ENCODE data around the gene EN1.

Gene EN1

GRCh38 chr2:118856978-118857676 lies 9.7 kb upstream of the EN1 start:
- Histone ChIP-seq H3K27me3 (ENCODE audit: control insufficient read depth in 2 of 2, insufficient read depth in 2 of 2, low read length in 2 of 2) (peaks cover 80 to 85% of the 10 kb centered on the region in 2 donors), H3K9me3 (ENCODE audit: control insufficient read depth in 2 of 2, low read length in 2 of 2) (no peaks in the 10 kb centered on the region)

GRCh38 chr2:118856330-118856977 lies 9.0 kb upstream of the EN1 start:
- peaks cover 4 to 7% of the 10 kb centered on the region in 2 donors for H3K4me1 ChIP-seq (ENCODE audit: control insufficient read depth in 2 of 2, insufficient read depth in 2 of 2, low read length in 2 of 2)
- peaks cover 78 to 87% of the 10 kb centered on the region in 2 donors for H3K27me3 ChIP-seq (ENCODE audit: control insufficient read depth in 2 of 2, insufficient read depth in 2 of 2, low read length in 2 of 2)
- H3K27ac ChIP-seq (ENCODE audit: low read depth in 2 of 2, low read length in 2 of 2): no peak overlapping the region
- H3K36me3 ChIP-seq (ENCODE audit: control insufficient read depth in 2 of 2, insufficient read depth in 2 of 2, low read length in 2 of 2): no peaks in the 10 kb centered on the region
- H3K9ac ChIP-seq (ENCODE audit: low read depth in 1 of 2, low read length in 2 of 2): no peak overlapping the region
- no peak overlapping the region for H3K4me3 ChIP-seq (ENCODE audit: low read length in 2 of 2)
- H3K9me3 ChIP-seq (ENCODE audit: control insufficient read depth in 2 of 2, low read length in 2 of 2): no peaks in the 10 kb centered on the region

More at GRCh38 chr2:118856978-118857676, 9.7 kb upstream of the EN1 start:
- Histone ChIP-seq H3K36me3 (ENCODE audit: control insufficient read depth in 2 of 2, insufficient read depth in 2 of 2, low read length in 2 of 2) (no peaks in the 10 kb centered on the region), H3K9ac (ENCODE audit: low read depth in 1 of 2, low read length in 2 of 2) (no peak overlapping the region), H3K27ac (ENCODE audit: low read depth in 2 of 2, low read length in 2 of 2) (no peak overlapping the region), H3K4me3 (ENCODE audit: low read length in 2 of 2) (no peak overlapping the region), H3K4me1 (ENCODE audit: control insufficient read depth in 2 of 2, insufficient read depth in 2 of 2, low read length in 2 of 2) (peaks cover 4 to 7% of the 10 kb centered on the region in 2 donors)

GRCh38 chr2:118855451-118856279 lies 8.2 kb upstream of the EN1 start:
- Histone ChIP-seq H3K27me3 (ENCODE audit: control insufficient read depth in 2 of 2, insufficient read depth in 2 of 2, low read length in 2 of 2) (peaks cover 78 to 87% of the 10 kb centered on the region in 2 donors), H3K4me3 (ENCODE audit: low read length in 2 of 2) (peak overlapping the region; percentile 38 to 45), H3K4me1 (ENCODE audit: control insufficient read depth in 2 of 2, insufficient read depth in 2 of 2, low read length in 2 of 2) (peaks cover 4 to 7% of the 10 kb centered on the region in 2 donors), H3K9me3 (ENCODE audit: control insufficient read depth in 2 of 2, low read length in 2 of 2) (no peaks in the 10 kb centered on the region), H3K36me3 (ENCODE audit: control insufficient read depth in 2 of 2, insufficient read depth in 2 of 2, low read length in 2 of 2) (no peaks in the 10 kb centered on the region), H3K27ac (ENCODE audit: low read depth in 2 of 2, low read length in 2 of 2) (no peak overlapping the region), H3K9ac (ENCODE audit: low read depth in 1 of 2, low read length in 2 of 2) (no peak overlapping the region)

- peaks cover 79 to 86% of the 10 kb centered on the region in 2 donors for H3K27me3 ChIP-seq (ENCODE audit: control insufficient read depth in 2 of 2, insufficient read depth in 2 of 2, low read length in 2 of 2)
- no peak overlapping the region for H3K4me3 ChIP-seq (ENCODE audit: low read length in 2 of 2)
- peaks cover 4 to 7% of the 10 kb centered on the region in 2 donors for H3K4me1 ChIP-seq (ENCODE audit: control insufficient read depth in 2 of 2, insufficient read depth in 2 of 2, low read length in 2 of 2)
These were observed 7.3 kb upstream of the EN1 start for GRCh38 chr2:118854507-118855345.

GRCh38 chr2:118853651-118854291 lies 6.3 kb upstream of the EN1 start:
- Histone ChIP-seq H3K4me1 (ENCODE audit: control insufficient read depth in 2 of 2, insufficient read depth in 2 of 2, low read length in 2 of 2) (peaks cover 4 to 7% of the 10 kb centered on the region in 2 donors), H3K9me3 (ENCODE audit: control insufficient read depth in 2 of 2, low read length in 2 of 2) (no peaks in the 10 kb centered on the region), H3K36me3 (ENCODE audit: control insufficient read depth in 2 of 2, insufficient read depth in 2 of 2, low read length in 2 of 2) (no peaks in the 10 kb centered on the region), H3K9ac (ENCODE audit: low read depth in 1 of 2, low read length in 2 of 2) (no peak overlapping the region), H3K4me3 (ENCODE audit: low read length in 2 of 2) (no peak overlapping the region), H3K27me3 (ENCODE audit: control insufficient read depth in 2 of 2, insufficient read depth in 2 of 2, low read length in 2 of 2) (peaks cover 78 to 86% of the 10 kb centered on the region in 2 donors), H3K27ac (ENCODE audit: low read depth in 2 of 2, low read length in 2 of 2) (no peak overlapping the region)

More at GRCh38 chr2:118854507-118855345, 7.3 kb upstream of the EN1 start:
- H3K27ac ChIP-seq (ENCODE audit: low read depth in 2 of 2, low read length in 2 of 2): no peak overlapping the region
- H3K9ac ChIP-seq (ENCODE audit: low read depth in 1 of 2, low read length in 2 of 2): no peak overlapping the region
- H3K9me3 ChIP-seq (ENCODE audit: control insufficient read depth in 2 of 2, low read length in 2 of 2): no peaks in the 10 kb centered on the region
- no peaks in the 10 kb centered on the region for H3K36me3 ChIP-seq (ENCODE audit: control insufficient read depth in 2 of 2, insufficient read depth in 2 of 2, low read length in 2 of 2)

- H3K4me3 ChIP-seq (ENCODE audit: low read length in 2 of 2): no peak overlapping the region
- H3K27me3 ChIP-seq (ENCODE audit: control insufficient read depth in 2 of 2, insufficient read depth in 2 of 2, low read length in 2 of 2): peaks cover 78 to 86% of the 10 kb centered on the region in 2 donors
- no peaks in the 10 kb centered on the region for H3K9me3 ChIP-seq (ENCODE audit: control insufficient read depth in 2 of 2, low read length in 2 of 2)
These were observed 5.7 kb upstream of the EN1 start for GRCh38 chr2:118853129-118853640.

GRCh38 chr2:118852605-118853128 lies 5.2 kb upstream of the EN1 start:
- H3K27me3 ChIP-seq (ENCODE audit: control insufficient read depth in 2 of 2, insufficient read depth in 2 of 2, low read length in 2 of 2): peaks cover 78 to 86% of the 10 kb centered on the region in 2 donors
- H3K36me3 ChIP-seq (ENCODE audit: control insufficient read depth in 2 of 2, insufficient read depth in 2 of 2, low read length in 2 of 2): no peaks in the 10 kb centered on the region
- no peak overlapping the region for H3K4me3 ChIP-seq (ENCODE audit: low read length in 2 of 2)
- no peaks in the 10 kb centered on the region for H3K9me3 ChIP-seq (ENCODE audit: control insufficient read depth in 2 of 2, low read length in 2 of 2)
- peaks cover 4 to 7% of the 10 kb centered on the region in 2 donors for H3K4me1 ChIP-seq (ENCODE audit: control insufficient read depth in 2 of 2, insufficient read depth in 2 of 2, low read length in 2 of 2)
- no peak overlapping the region for H3K27ac ChIP-seq (ENCODE audit: low read depth in 2 of 2, low read length in 2 of 2)
- H3K9ac ChIP-seq (ENCODE audit: low read depth in 1 of 2, low read length in 2 of 2): no peak overlapping the region

More at GRCh38 chr2:118853129-118853640, 5.7 kb upstream of the EN1 start:
- Histone ChIP-seq H3K36me3 (ENCODE audit: control insufficient read depth in 2 of 2, insufficient read depth in 2 of 2, low read length in 2 of 2) (no peaks in the 10 kb centered on the region), H3K4me1 (ENCODE audit: control insufficient read depth in 2 of 2, insufficient read depth in 2 of 2, low read length in 2 of 2) (peaks cover 4 to 7% of the 10 kb centered on the region in 2 donors), H3K27ac (ENCODE audit: low read depth in 2 of 2, low read length in 2 of 2) (no peak overlapping the region), H3K9ac (ENCODE audit: low read depth in 1 of 2, low read length in 2 of 2) (no peak overlapping the region)

GRCh38 chr2:118851650-118852049 lies 4.2 kb upstream of the EN1 start:
- no peaks in the 10 kb centered on the region for H3K9me3 ChIP-seq (ENCODE audit: control insufficient read depth in 2 of 2, low read length in 2 of 2)
- peaks cover 73 to 83% of the 10 kb centered on the region in 2 donors for H3K27me3 ChIP-seq (ENCODE audit: control insufficient read depth in 2 of 2, insufficient read depth in 2 of 2, low read length in 2 of 2)
- peaks cover 4 to 7% of the 10 kb centered on the region in 2 donors for H3K4me1 ChIP-seq (ENCODE audit: control insufficient read depth in 2 of 2, insufficient read depth in 2 of 2, low read length in 2 of 2)
- H3K4me3 ChIP-seq (ENCODE audit: low read length in 2 of 2): no peak overlapping the region
- no peak overlapping the region for H3K9ac ChIP-seq (ENCODE audit: low read depth in 1 of 2, low read length in 2 of 2)
- no peaks in the 10 kb centered on the region for H3K36me3 ChIP-seq (ENCODE audit: control insufficient read depth in 2 of 2, insufficient read depth in 2 of 2, low read length in 2 of 2)
- H3K27ac ChIP-seq (ENCODE audit: low read depth in 2 of 2, low read length in 2 of 2): no peak overlapping the region

Measured in mucosa of rectum (tissue), 2 donors.